ENCODE results near the gene KDM2A.
"Not testable (repeated sequence)": the region's sequence is repeated elsewhere in the genome, so short reads cannot be mapped to it uniquely, and the experiment has no call there.

Gene KDM2A

DNA sequence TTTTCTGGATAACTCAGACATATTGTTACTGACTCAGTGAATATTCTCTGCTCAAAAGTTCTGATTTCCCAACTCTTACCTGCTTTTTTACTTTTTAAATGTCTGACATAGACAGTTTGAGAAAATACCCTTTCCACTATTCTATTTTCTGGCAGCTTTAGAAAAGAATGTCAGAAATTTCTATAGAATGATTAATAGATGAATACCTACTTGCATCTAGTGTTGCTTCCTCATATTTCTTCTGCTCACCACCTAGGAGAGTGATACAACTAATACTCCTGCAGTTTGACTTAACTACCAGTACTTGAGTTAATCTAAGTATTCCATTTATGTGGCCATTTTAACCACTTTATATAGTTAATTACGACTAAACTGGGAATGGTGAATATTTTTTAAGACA is 55.2 kb downstream of the KDM2A start:
- no peak for DNase-seq

DNA sequence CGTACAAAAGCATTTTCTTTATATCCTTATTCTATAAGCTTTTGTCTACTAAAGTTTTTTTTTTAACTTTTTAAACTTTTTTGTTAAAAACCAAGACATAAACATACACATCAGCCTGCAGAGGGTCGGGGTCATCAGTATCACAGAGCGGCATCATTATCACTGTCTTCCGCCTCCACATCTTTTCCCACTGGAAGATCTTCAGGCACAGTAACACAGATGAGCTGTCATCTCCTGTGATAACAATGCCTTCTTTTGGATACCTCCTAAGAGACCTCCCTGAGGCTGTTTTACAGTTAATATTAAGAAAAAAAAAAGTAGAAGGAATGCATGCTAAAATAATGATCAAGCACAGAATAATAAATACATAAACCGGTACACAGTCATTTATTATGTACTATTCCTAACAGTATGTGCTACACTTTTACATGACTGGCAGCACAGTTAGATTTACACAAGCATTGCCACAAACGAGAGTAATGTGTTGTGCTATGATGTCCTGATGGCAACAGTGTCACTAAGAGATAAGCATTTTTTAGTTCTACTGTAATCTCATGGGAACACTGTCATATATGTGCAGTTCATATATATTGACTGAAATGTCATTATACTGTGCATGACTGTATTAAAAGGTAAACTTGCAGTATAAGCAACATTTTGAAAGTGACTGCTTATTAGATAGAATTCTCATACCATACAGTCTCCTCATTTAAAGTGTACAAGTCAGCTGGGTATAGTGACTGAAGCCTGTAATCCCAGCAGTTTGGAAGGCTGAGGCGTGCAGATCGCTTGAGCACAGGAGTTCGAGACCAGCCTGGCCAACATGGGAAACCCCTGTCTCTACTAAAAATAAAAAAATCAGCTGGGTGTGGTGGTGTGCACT is 58.6 kb downstream of the KDM2A start:
- DNase-seq, result no peak

DNA sequence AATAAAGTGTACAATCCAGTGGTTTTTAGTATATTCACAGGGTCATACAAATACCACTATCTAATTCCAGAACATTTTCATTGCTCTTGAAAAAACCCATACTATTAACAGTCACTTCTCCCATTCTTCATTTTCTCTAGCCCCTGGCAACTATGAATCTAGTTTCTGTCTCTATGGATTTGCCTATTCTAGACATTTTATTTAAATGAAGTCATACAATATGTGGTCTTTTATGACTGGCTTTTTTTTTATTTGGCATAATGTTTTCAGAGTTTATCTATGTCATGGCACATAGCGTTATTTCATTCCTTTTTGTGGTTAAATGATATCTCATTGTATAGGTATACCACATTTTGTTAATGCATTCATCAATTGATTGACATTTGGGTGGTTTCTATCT is 59.4 kb downstream of the KDM2A start:
- no peak for DNase-seq

DNA sequence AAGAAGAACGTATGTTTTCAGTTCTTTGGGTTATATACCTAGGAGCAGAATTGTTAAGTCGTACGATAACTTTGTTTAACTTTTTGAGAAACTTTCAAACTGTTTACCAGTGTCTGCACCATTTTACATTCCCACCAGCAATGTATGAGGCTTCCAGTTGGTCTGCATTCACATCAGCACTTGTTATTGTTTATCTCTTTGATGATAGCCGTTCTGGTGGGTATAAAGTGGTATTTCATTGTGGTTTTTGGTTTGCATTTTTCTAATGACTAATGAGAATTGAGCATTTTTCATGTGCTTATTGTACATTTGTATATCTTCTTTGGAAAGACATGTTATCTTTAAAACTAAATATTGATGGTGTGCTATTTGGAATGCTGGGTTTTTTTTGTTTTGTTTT is 59.8 kb downstream of the KDM2A start:
- no peak for DNase-seq

DNA sequence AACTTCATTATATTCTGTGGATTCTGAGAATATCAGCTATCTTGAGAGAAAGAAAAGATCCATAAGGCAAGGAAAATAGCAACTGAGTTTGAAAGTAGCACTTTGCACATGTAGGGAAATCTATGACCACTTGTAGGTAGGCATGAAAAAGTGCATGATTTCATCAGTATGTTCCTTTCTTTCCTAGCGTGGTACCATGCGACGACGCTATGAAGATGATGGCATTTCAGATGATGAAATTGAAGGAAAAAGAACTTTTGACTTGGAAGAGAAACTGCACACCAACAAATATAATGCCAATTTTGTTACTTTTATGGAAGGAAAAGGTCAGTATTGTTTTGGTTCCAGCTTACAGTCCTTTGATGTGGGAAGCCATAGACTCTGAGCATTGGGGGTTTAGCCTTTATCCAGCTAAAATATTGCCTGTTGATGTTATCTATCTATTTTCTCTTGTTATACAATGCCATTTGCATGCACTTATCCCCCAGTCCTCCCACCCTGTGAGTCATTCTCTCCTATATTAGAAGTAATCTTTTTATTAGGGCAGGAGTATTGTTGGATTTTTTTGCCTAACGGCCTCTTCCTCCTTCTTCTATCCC is 60.9 kb downstream of the KDM2A start:
- no peak for DNase-seq

DNA sequence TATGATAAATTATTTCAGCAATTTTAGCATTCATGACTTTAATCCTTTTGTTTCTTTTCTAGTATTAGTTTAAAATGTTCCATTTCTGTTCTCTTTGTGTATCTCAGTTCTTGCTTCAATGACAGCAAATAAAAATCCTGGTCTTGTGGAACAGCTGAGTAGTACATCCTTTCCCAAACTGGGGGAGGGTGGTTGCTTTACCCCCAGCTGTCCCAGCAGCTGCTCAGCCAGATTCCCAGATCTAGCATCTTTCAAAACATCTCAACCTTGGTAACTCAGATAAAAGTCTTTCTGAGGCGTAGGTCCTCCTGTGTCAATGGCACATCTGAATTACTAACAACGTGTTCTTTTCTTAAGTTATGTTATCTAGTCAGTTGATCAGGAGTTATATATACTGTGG is 75.0 kb downstream of the KDM2A start:
- no peak for DNase-seq

DNA sequence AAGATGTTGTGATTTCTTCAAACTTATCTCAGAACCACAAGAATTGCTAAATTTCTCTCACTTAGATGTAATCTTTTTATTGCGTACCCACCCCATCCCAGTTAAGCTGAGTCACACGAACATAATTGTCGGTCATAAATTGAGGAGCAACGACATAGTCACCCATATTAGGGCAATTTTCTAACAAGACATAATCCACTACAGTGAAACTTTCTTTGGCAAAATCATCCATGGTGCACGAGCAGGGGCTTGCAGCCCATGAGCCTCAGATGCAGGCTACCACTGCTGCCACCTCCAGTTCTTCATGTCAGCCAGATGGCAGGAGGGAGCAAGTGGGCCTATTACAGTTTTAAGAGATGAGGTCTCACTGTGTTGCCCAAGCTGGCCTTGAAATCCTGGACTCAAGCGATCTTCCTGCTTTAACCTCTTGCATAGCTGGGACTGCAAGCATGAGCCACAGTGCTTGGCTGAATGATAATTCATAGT is 77.0 kb downstream of the KDM2A start:
- no peak for DNase-seq

DNA sequence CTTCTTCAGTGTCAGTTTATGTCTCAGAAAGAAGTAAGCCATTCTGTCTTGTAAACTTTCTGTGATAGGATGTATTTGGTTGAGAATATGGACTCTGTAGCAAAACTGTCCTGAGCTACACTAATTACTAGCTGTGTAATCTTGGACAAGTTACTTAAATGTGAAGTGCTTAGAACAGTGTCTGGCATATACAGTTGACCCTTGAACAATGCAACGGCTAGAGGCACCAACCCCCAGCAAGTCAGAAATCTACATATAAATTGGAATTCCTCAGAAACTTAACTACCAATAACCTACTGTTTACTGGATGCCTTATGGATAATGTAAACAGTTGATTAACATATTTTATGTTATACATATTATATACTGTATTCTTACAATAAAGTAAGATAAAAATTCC is 78.5 kb downstream of the KDM2A start:
- no peak for DNase-seq

DNA sequence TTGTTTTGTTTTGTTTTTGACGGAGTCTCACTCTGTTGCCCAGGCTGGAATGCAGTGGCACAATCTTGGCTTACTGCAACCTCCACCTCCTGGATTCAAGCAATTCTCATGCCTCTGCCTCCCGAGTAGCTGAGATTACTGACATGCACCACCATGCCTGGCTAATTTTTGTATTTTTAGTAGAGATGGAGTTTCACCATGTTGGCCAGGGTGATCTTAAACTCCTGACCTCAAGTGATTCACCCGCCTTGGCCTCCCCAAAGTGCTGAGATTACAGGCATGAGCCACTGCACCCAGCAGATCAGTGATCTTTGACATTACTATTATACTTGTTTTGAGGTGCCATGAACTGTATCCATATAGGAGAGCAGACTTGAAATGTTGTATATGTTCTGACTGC is 79.7 kb downstream of the KDM2A start:
- not testable (repeated sequence) for DNase-seq

DNA sequence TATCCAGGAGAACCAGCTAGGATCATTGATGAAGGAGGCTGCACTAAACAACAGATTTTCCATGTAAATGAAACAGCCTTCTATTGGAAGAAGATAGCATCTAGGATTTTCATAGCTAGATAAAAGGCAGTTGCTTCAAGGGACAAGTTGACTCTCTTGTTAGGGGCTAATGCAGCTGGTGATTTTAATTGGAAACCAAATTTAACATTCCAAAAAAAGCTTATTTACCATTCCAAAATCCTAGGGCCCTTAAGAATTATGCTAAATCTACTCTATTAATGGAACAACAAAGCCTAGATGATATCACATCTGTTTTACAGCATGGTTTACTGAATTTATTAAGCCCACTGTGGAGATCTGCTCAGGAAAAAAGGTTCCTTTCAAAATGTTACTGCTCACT is 80.7 kb downstream of the KDM2A start:
- no peak for DNase-seq

DNA sequence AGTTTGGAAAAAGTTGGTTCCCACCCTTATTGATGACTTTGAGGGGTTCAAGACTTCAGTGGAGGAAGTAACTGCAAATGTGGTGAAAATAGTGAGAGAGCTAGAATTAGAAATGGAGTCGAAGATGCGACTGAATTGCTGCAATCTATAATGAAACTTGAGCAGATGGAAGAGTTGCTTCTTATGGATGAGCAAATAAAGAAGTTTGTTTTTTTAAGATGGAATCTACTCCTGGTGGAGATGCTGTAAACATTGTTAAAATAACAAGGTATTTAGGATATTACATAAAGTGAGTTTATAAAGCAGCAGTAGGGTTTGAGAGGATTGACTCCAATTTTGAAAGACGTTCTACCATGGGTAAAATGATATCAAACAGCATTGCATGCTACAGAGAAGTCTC is 83.0 kb downstream of the KDM2A start:
- no peak for DNase-seq

DNA sequence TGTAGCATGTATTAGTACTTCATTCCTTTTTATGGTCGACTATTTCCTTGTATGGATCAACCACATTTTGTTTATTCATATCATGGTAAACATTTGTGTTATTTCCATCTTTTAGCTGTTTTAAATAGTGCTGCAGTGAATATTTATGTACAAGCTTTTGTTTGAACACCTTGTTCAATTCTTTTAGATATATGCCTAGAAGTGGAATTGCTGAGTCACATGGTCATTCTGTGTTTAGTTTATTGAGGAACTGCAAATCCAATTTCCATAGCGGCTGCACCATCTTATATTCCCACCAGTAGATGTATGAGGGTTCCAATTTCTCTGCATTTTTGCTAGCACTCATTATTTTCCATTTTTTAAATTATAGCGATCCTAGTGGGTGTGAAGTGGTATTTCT is 85.8 kb downstream of the KDM2A start:
- DNase-seq, result no peak

DNA sequence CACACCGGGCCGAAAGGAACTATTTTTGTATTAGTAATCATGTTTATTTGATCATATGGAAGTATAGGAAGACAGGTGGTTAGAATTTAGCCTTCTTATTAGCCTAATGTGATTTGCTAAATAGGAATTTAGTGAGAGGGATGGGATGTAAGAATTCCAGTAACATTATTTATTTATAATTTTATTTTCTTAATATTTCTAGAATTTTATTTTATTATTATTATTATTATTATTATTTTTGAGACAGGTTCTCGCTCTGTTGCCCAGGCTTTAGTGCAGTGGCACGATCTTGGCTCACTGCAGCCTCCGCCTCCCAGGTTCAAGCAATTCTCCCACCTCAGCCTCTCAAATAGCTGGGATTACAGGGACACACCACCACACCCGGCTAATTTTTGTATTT is 90.2 kb downstream of the KDM2A start:
- not testable (repeated sequence) for DNase-seq

DNA sequence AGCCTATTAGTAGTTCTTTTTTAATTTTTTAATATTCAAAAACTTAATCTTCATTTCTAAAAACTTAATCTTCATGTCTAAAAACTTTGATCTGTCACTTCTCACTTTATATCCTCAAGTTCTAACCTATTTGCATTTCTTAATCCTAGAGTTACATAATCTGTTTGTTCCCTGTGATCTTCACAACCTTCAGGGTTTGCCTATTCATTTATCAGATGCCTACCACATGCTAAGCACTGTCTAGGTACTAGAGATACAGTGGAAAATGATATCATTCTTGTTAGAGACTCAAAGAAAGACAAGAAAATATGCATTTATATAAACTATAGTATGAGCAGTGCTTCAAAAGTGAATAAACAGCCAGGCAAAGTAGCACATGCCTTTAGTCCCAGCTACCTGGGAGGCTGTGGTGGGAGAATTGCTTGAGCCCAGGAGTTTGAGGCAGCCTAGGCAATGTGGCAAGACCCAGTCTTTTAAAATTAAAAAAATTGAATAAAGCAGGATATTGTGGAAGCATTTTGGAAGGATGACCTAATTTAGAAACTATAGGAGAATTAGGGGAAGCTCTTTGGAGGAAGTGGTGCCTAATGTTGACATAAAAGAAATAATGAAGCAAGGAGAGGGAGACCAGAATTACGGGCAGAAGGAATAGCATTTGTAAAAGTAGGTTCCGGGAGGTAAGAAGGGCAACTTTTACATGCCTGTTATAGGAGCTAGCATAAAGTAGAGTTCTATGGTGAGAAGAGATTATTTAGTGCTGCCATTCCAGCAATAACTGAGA is 92.8 kb downstream of the KDM2A start:
- DNase-seq, result no peak

DNA sequence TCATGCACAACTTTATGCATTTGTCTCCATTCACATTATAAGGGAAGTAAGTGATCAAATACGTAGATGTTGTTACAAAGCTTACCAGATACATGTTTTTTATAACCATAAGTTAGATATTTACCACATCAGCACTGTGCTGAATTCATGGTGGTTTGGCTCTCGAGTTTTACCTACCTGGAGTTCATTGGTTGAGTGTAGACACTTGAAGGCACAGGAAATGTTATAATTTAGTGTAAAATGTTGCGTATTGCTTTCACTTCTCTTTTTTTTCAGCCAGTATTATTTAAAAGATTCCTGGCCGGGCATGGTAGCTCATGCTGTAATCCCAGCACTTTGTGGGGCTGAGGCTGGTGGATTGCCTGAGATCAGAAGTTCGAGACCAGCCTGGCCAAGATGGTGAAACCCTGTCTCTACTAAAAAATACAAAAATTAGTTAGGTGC is 94.1 kb downstream of the KDM2A start:
- DNase-seq, result no peak

DNA sequence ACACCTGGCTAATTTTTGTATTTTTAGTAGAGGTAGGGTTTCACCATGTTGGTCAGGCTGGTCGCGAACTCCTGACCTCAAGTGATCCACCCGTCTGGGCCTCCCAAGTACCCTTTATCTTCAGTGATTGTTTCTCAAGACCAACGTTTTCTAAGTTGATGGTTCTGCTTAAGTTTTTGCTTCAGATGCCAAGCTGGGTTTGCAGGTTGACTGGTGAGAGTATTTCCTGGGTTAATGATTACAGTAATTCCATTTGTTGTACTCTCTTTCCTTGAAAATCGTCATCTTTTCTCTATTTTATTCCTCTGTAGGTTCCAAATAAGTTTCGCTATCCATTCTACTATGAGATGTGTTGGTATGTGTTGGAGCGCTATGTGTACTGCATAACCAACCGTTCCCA is 108.7 kb downstream of the KDM2A start:
- DNase-seq, result no peak

DNA sequence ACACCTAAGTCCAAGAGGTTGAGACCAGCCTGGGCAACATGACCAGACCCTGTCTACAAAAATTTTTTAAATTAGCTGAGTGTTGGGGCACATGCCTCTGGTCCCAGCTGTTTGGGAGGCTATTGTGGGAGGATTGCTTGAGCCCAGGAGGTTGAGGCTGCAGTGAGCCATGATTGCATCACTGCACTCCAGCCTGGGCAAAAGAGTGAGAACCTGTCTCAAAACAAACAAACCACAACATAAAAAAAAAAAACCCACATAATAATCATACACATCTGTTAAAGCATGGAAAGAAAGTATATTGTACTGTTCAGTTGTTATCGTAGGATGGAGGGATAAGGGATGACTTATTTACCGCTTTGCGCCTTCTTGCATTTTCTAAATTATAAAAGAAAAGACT is 111.3 kb downstream of the KDM2A start:
- no peak for DNase-seq

DNA sequence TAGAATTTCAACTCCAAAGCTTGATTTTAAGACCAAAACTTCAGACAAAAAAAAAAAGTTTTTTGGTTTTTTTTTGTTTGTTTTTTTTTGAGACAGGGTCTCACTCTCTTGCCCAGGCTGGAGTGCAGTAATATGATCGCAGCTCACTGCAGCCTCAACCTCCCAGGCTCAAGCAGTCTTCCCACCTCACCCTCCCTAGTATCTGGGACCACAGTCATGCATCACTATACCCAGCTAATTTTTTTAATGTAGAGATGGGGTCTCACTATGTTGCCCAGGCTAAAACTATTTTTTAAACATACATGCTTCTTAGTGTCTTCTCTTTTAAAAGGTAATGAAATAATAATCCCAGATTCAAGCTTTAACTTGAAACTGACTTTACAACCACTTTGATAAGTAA is 111.8 kb downstream of the KDM2A start:
- DNase-seq, result no peak

DNA sequence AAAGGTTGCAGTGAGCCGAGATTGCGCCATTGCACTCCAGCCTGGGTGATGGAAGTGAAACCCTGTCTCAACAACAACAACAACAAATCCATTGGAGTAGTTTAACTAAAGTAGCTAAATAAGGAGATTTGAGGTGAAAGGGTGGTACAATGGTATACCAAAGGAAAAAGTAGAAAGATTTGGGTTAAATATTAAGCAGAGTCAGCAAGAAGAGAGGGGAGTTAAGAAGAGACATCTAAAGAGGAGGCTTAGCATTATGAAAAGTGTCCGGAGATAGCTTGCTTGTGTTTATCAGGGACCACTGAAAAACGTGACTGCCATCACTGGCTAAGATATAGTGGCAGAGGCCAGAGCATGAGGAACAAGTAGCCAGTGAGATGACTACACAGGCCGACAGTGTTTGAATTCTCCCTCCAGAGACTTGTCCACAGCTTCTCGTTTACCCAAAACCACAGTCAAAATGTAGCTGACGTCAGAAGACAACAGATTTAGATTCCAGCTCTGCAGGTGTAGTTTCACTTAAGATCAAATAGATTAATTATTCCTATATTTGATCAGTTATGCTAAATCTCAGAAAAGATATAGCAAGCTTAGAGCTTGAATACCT is 114.6 kb downstream of the KDM2A start:
- no peak for DNase-seq

DNA sequence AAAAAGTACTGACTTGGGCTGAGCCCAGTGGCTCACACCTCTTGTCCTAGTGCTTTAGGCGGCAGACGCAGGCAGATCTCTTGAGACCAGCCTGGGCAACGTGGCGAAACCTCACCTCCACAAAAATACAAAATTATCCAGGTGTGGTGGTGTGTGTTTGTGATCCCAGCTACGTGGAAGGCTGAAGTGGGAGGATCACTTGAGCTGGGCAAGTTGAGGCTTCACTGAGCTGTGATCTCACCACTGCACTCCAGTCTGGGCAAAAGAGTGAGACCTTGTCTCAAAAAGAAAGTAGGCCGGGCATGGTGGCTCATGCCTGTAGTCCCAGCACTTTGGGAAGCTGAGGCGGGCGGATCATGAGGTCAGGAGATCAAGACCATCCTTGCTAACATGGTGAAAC is 115.5 kb downstream of the KDM2A start:
- DNase-seq, result not testable (repeated sequence)

DNA sequence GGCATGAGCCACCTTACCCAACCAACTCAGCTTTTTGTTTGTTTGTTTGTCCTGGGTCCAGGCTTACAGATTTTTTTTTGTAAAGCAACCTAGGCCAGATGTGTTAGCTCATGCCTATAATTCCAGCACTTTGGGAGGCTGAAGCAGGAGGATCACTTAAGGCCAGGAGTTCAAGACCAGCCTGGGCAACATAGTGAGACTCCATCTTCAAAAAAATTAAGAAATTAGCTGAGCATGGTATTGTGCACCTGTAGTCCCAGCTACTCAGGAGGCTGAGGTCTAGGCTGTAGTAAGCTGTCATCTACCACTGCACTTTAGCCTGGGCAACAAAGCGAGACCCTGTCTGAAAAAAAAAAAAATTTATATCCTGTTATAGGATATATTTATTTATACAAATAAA is 118.5 kb downstream of the KDM2A start:
- no peak for DNase-seq

DNA sequence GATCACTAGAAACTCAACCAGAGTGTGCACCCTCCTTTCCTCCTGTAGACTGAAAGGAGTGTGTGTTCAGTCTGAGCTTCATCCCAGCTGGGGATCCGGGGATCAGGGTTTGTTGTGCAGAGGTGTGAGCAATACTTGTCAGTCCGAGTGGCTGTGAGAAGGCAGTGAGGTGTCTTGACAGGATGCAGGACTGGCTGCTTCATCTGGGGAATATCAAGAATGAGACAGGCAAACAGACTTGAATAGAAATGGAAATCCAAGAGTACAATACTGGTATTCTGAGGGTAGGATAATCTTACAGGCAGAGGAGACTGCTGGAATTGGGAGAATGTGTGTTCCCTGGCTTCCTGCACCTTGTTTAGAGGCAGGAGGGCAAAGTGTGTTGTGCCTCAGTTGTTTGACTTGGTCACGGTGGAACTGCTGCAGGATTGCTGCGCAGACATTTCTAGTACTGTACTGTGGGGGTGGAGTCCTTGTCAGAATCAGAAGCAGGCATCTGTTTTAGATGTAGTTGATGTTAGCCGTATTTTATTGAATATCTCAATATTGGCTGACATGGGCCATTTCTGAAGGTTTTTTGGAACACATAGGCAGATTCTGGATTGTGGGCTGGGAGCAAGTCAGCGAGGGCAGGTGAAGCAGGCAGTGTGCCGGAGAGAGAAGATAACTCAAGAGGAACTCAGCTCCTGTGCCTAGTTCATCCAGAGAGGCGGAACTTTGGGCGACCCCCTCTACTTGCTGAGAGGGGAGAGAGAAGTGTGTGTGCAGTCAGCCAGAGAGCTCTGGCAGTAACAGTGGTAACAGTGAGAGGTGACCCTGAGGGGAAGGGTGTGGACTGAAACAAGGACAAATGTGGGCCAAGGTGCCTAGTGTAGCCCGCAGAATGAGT is 120.1 kb downstream of the KDM2A start:
- no peak for DNase-seq
